Body of pancreas (tissue), 4 donors: ENCODE measurements around the gene FOXO1. TPM values are rescaled to one million over a fixed set of nuclear protein-coding genes. Genes with fewer than 3 reads are reported as not detected.
"Not testable (repeated sequence)": the region's sequence is repeated elsewhere in the genome, so short reads cannot be mapped to it uniquely, and the experiment has no call there.

Experiments used
- ATAC-seq: fragments of 150-250 bp; one replicate; pipeline ENCODE4 v1.9.1; 2016
- DNase-seq, 4 donors: peaks; one replicate each; pipeline ENCODE4 v3.0.0-alpha.2; 2019
- H3K27ac ChIP-seq, 4 donors: fragments of 200-600 bp; sonication (generic); 1 replicate in 3 of 4; 2 replicates in 1 of 4; pipeline versions ENCODE4 v1.5.1 to v1.6.1; 2016 to 2019; ENCODE audit warnings: mild to moderate bottlenecking in 1 of 4, mixed read lengths in 1 of 4, moderate library complexity in 1 of 4
- H3K27me3 ChIP-seq, 2 donors: fragments of 200-600 bp; sonication (generic); one replicate each; pipeline ENCODE4 v1.6.0; 2016; ENCODE audit warnings: mild to moderate bottlenecking in 1 of 2
- H3K36me3 ChIP-seq, 2 donors: fragments of 200-600 bp; sonication (generic); replicated peaks in 1 of 2; 2 replicates each; pipeline ENCODE4 v1.5.1; 2016; ENCODE audit warnings: low read depth in 2 of 2; ENCODE audit not compliant: insufficient read depth in 1 of 2
- H3K4me1 ChIP-seq: fragments of 200-600 bp; sonication (generic); one replicate; pipeline ENCODE4 v1.6.0; 2016
- H3K4me3 ChIP-seq, 2 donors: fragments of 200-600 bp; sonication (generic); 1 replicate in 1 of 2; 2 replicates in 1 of 2; pipeline ENCODE4 v1.5.1; 2016 to 2019
- H3K9me3 ChIP-seq, 3 donors: fragments of 200-600 bp; sonication (generic); 1 replicate in 2 of 3; 2 replicates in 1 of 3; pipeline ENCODE4 v1.5.1; 2016
- CTCF ChIP-seq, 7 experiments: fragments of 450-650 bp in 4 of 7; fragments of 200-600 bp in 3 of 7; sonication (generic) in 3 of 7; IDR thresholded peaks; one replicate each; pipeline ENCODE4 v1.5.1; 2016 to 2019; ENCODE audit warnings: antibody characterized with exemption in 7 of 7
- POLR2A ChIP-seq, 3 donors: fragments of 450-650 bp; IDR thresholded peaks; one replicate each; pipeline ENCODE4 v1.6.1; 2016; ENCODE audit warnings: antibody characterized with exemption in 3 of 3, mild to moderate bottlenecking in 2 of 3
- WGBS, 2 donors: methylation state at CpG; one replicate each; pipeline ENCODE4 v1.1.5; 2017; 5-methylcytosine and 5-hydroxymethylcytosine counted together
- intact Hi-C: fragments of 100-400 bp; cut with DNase I; formaldehyde crosslinking; loops from one replicate; pipeline ENCODE4 v1.15.1; 2023
- total RNA-seq, 2 donors: library from RNA; depleted of rRNA; stranded (reverse); fragments of >200 nt; gene quantifications; one replicate each; pipeline ENCODE4 v1.1.0, GENCODE V29; 2016

Gene FOXO1
- 10 to 100 TPM; 24.1 to 51.1 TPM for total RNA-seq

- WGBS, 2 donors: 0% methylated on average over 12 to 85 of the region's 108 CpGs
- Histone ChIP-seq H3K27ac (peak within 1 kb of the TSS; percentile 94 to 98 (median 98)), H3K36me3 (no peaks in the 10 kb centered on the region), H3K27me3 (no peaks in the 10 kb centered on the region), H3K4me1 (peaks cover 28% of the 10 kb centered on the region), H3K9me3 (no peaks in the 10 kb centered on the region), H3K4me3 (peak within 1 kb of the TSS; percentile 89 to 93)
- ATAC-seq (peak; percentile 88), DNase-seq (peak; percentile 90 to 92 (median 92))
- intact Hi-C loops: no loop called here
- TF ChIP-seq POLR2A (IDR thresholded peaks at IDR 0.05) (peak; percentile 83 to 98 (median 89)), CTCF (IDR thresholded peaks at IDR 0.05) (peak in 1 of 7 experiments; percentile 5)
Measured at GRCh38 chr13:40666045-40666932, at the start of gene FOXO1. FOXO1 (minus strand) TSS chr13:40666641; CDS start chr13:40666212, 429 bp downstream.

GRCh38 chr13:40714433-40714832 is 48.0 kb upstream of the FOXO1 start:
- ATAC-seq, DNase-seq, H3K27ac ChIP-seq, H3K9me3 ChIP-seq, H3K27me3 ChIP-seq, H3K4me3 ChIP-seq, H3K4me1 ChIP-seq, H3K36me3 ChIP-seq, intact Hi-C loops: not testable (repeated sequence)
- no CpG with 5 or more reads among the region's 1 CpG for WGBS, 2 donors

GRCh38 chr13:40706439-40706838 is 40.0 kb upstream of the FOXO1 start:
- no peaks in the 10 kb centered on the region for H3K9me3 ChIP-seq
- no peaks in the 10 kb centered on the region for H3K4me1 ChIP-seq
- H3K36me3 ChIP-seq: no peaks in the 10 kb centered on the region
- DNase-seq (no peak), ATAC-seq (no peak)
- no peak for TF ChIP-seq POLR2A (IDR thresholded peaks at IDR 0.05)
- TF ChIP-seq CTCF (IDR thresholded peaks at IDR 0.05): no peak
- no peaks in the 10 kb centered on the region for H3K27me3 ChIP-seq
- H3K27ac ChIP-seq: no peak overlapping the region
- 77 to 96% methylated on average over 2 of the region's 2 CpGs for WGBS, 2 donors
- intact Hi-C loops: no loop called here
- no peak overlapping the region for H3K4me3 ChIP-seq

GRCh38 chr13:40697711-40698110 is 31.3 kb upstream of the FOXO1 start:
- WGBS, 2 donors: 85 to 92% methylated on average over 5 of the region's 5 CpGs
- intact Hi-C loops: no loop called here
- H3K4me3 ChIP-seq: no peak overlapping the region
- ATAC-seq (no peak), DNase-seq (no peak)
- no peaks in the 10 kb centered on the region for H3K36me3 ChIP-seq
- no peaks in the 10 kb centered on the region for H3K4me1 ChIP-seq
- no peaks in the 10 kb centered on the region for H3K9me3 ChIP-seq
- H3K27ac ChIP-seq: no peak overlapping the region
- H3K27me3 ChIP-seq: no peaks in the 10 kb centered on the region
- no peak for TF ChIP-seq CTCF (IDR thresholded peaks at IDR 0.05)
- no peak for TF ChIP-seq POLR2A (IDR thresholded peaks at IDR 0.05)

GRCh38 chr13:40694426-40694825 is 28.0 kb upstream of the FOXO1 start:
- TF ChIP-seq POLR2A (IDR thresholded peaks at IDR 0.05) (no peak), CTCF (IDR thresholded peaks at IDR 0.05) (no peak)
- 74 to 92% methylated on average over 4 of the region's 4 CpGs for WGBS, 2 donors
- no peaks in the 10 kb centered on the region for H3K36me3 ChIP-seq
- H3K27ac ChIP-seq: no peak overlapping the region
- DNase-seq: no peak
- no peaks in the 10 kb centered on the region for H3K9me3 ChIP-seq
- H3K4me1 ChIP-seq: no peaks in the 10 kb centered on the region
- intact Hi-C loops: no loop called here
- no peak for ATAC-seq
- H3K4me3 ChIP-seq: no peak overlapping the region
- no peaks in the 10 kb centered on the region for H3K27me3 ChIP-seq
